Hematopoietic multipotent progenitor cell (in vitro differentiated cells): Measurements from ENCODE around the gene TBC1D9. TPM values are rescaled to one million over a fixed set of nuclear protein-coding genes. Genes with fewer than 3 reads are reported as not detected.

Experiments used
- small RNA-seq: library from RNA; depleted of rRNA; stranded (forward); fragments of <200 nt; gene quantifications from one replicate; pipeline ENCODE3, GENCODE V24; 2012
- total RNA-seq: library from RNA; depleted of rRNA; stranded (reverse); fragments of >200 nt; gene quantifications from one replicate; pipeline ENCODE4 v1.2.3, GENCODE V29; 2012

TBC1D9 gene
- total RNA-seq, 1 donor = 0.54 TPM

Small RNAs within 50 kb of the gene (small RNA-seq; reads per million reads assigned to genes)
- gene AC108019.1 (not detected), gene RF00019 (not detected), gene RN7SL152P (not detected), gene RNY1P14 (not detected)

Other genes starting within 250 kb of the TBC1D9 start
- gene ELMOD2, start 232.2 kb downstream of the TBC1D9 start, total RNA-seq = 10.8 TPM
- not detected for gene UCP1, start 187.4 kb downstream of the TBC1D9 start, total RNA-seq